Loucy (cell line): ENCODE measurements around the gene BLOC1S2.

Experiments used
- H2AFZ ChIP-seq: fragments of 200-600 bp; sonication (generic); 2 replicates; pipeline ENCODE4 v1.6.0; 2016; ENCODE audit warnings: antibody characterized with exemption, mild to moderate bottlenecking, low read length, moderate library complexity
- H3F3A ChIP-seq: fragments of 200-600 bp; 2 replicates; pipeline ENCODE4 v1.6.0; 2016; ENCODE audit warnings: antibody characterized with exemption, low read depth, mild to moderate bottlenecking
- H3K27me3 ChIP-seq: fragments of 200-600 bp; sonication (generic); 2 replicates; pipeline ENCODE4 v1.6.1; 2014; ENCODE audit warnings: low read length, mild to moderate bottlenecking; ENCODE audit not compliant: insufficient read depth, poor library complexity, severe bottlenecking
- H3K36me3 ChIP-seq: fragments of 200-600 bp; sonication (generic); 2 replicates; pipeline ENCODE4 v1.6.1; 2016; ENCODE audit warnings: low read length; ENCODE audit not compliant: insufficient read depth
- H3K4me1 ChIP-seq: fragments of 200-600 bp; sonication (generic); 2 replicates; pipeline ENCODE4 v1.5.1; 2014; ENCODE audit warnings: low read length, mild to moderate bottlenecking; ENCODE audit not compliant: insufficient read depth, poor library complexity, severe bottlenecking
- H3K4me2 ChIP-seq: fragments of 200-600 bp; sonication (generic); 2 replicates; pipeline ENCODE4 v1.6.0; 2014; ENCODE audit warnings: antibody characterized with exemption, low read length, low read depth, mild to moderate bottlenecking; ENCODE audit not compliant: poor library complexity, severe bottlenecking
- H3K4me3 ChIP-seq: fragments of 200-600 bp; sonication (generic); 2 replicates; pipeline ENCODE4 v1.5.1; 2014; ENCODE audit warnings: low read length, mild to moderate bottlenecking, mixed read lengths; ENCODE audit not compliant: poor library complexity, severe bottlenecking
- H3K79me2 ChIP-seq: fragments of 200-600 bp; sonication (generic); 2 replicates; pipeline ENCODE4 v1.6.1; 2014; ENCODE audit warnings: low read length; ENCODE audit not compliant: insufficient read depth
- H3K9ac ChIP-seq: fragments of 200-600 bp; sonication (generic); 2 replicates; pipeline ENCODE4 v1.6.0; 2014; ENCODE audit warnings: mild to moderate bottlenecking, low read depth, low read length, moderate library complexity; ENCODE audit not compliant: poor library complexity, severe bottlenecking
- H3K9me2 ChIP-seq: fragments of 200-600 bp; sonication (generic); replicated peaks from 2 replicates; pipeline ENCODE4 v1.6.1; 2016; ENCODE audit warnings: low read depth, low read length, mixed read lengths
- H3K9me3 ChIP-seq: fragments of 200-600 bp; sonication (generic); 2 replicates; pipeline ENCODE4 v1.6.1; 2014; ENCODE audit warnings: mild to moderate bottlenecking, antibody characterized with exemption, low read length, low read depth; ENCODE audit not compliant: insufficient read depth
- H4K20me1 ChIP-seq: fragments of 200-600 bp; sonication (generic); 2 replicates; pipeline ENCODE4 v1.6.0; 2014; ENCODE audit warnings: antibody characterized with exemption, low read length, mild to moderate bottlenecking; ENCODE audit not compliant: insufficient read depth, poor library complexity, severe bottlenecking
- CTCF ChIP-seq: fragments of 200-600 bp; sonication (generic); conservative IDR thresholded peaks from 2 replicates; pipeline ENCODE4 v1.5.1; 2014; ENCODE audit warnings: mild to moderate bottlenecking, antibody characterized with exemption, low read length
- EZH2phosphoT487 ChIP-seq: fragments of 200-600 bp; IDR thresholded peaks from 2 replicates; pipeline ENCODE4 v1.6.1; 2018; ENCODE audit warnings: antibody characterized with exemption, mild to moderate bottlenecking, moderate library complexity, borderline replicate concordance

BLOC1S2 gene

DNA sequence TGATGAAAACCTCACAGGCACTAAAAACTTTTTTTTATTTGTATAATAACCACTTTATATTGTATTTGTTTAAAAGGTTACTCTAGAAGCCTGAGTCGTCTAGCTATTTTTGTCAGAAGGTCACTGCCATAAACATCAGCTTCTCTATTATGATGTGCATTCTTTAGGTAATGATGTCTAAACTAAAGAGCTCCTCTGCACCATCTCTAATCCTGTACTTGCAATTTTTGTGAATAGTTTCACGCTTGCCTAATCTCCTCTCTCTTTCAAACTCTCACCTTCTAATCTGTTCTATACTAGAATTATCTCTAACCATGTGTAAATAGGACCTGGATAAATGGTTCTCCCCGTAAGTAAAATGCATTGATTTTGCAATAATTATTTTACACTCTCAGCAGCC is 46.6 kb downstream of the BLOC1S2 start:
- H3K27me3 ChIP-seq: no peaks in the 10 kb centered on the region
- H4K20me1 ChIP-seq: no peaks in the 10 kb centered on the region
- H3K4me2 ChIP-seq: no peak overlapping the region
- H3K9me2 ChIP-seq: no peaks in the 10 kb centered on the region
- TF ChIP-seq EZH2phosphoT487 (no peak), CTCF (no peak)
- no peaks in the 10 kb centered on the region for H3K4me1 ChIP-seq
- H3F3A ChIP-seq: no peaks in the 10 kb centered on the region
- no peaks in the 10 kb centered on the region for H3K79me2 ChIP-seq
- H3K36me3 ChIP-seq: peaks cover 64% of the 10 kb centered on the region; the same call in 1 of the 2 replicates
- no peaks in the 10 kb centered on the region for H3K9me3 ChIP-seq
- no peak overlapping the region for H2AFZ ChIP-seq
- H3K4me3 ChIP-seq: no peak overlapping the region
- no peak overlapping the region for H3K9ac ChIP-seq

- no peak overlapping the region for H3K4me3 ChIP-seq
- H3K27me3 ChIP-seq: no peaks in the 10 kb centered on the region
- H3K9me3 ChIP-seq: no peaks in the 10 kb centered on the region
- no peaks in the 10 kb centered on the region for H3K79me2 ChIP-seq
- H3K9me2 ChIP-seq: no peaks in the 10 kb centered on the region
- no peaks in the 10 kb centered on the region for H4K20me1 ChIP-seq
- peaks cover 60% of the 10 kb centered on the region; the same call in 1 of the 2 replicates for H3K36me3 ChIP-seq
- H2AFZ ChIP-seq: no peak overlapping the region
- H3F3A ChIP-seq: no peaks in the 10 kb centered on the region
- no peak overlapping the region for H3K4me2 ChIP-seq
- no peaks in the 10 kb centered on the region for H3K4me1 ChIP-seq
- no peak overlapping the region for H3K9ac ChIP-seq
- TF ChIP-seq CTCF (no peak), EZH2phosphoT487 (no peak)
These were observed 48.1 kb downstream of the BLOC1S2 start for GRCh38 chr10:100238429-100238828.

GRCh38 chr10:100232101-100232500 is 54.4 kb downstream of the BLOC1S2 start:
- no peak overlapping the region for H3K4me3 ChIP-seq
- H2AFZ ChIP-seq: no peak overlapping the region
- peaks cover 18% of the 10 kb centered on the region for H3K4me1 ChIP-seq
- H3K9me2 ChIP-seq: no peaks in the 10 kb centered on the region
- H3K9ac ChIP-seq: no peak overlapping the region
- no peaks in the 10 kb centered on the region for H3F3A ChIP-seq
- H3K9me3 ChIP-seq: no peaks in the 10 kb centered on the region
- peaks cover 46% of the 10 kb centered on the region; the same call in 1 of the 2 replicates for H3K36me3 ChIP-seq
- peaks cover 23% of the 10 kb centered on the region for H3K79me2 ChIP-seq
- TF ChIP-seq CTCF (no peak), EZH2phosphoT487 (no peak)
- no peaks in the 10 kb centered on the region for H3K27me3 ChIP-seq
- no peak overlapping the region for H3K4me2 ChIP-seq
- H4K20me1 ChIP-seq: peaks cover 11% of the 10 kb centered on the region
